Heart left ventricle (tissue), 13 donors: ENCODE results near the gene CNIH2.

Experiments used
- POLR2A ChIP-seq, 2 donors: fragments of 450-650 bp; IDR thresholded peaks; one replicate each; pipeline ENCODE4 v1.6.1; 2017; ENCODE audit warnings: antibody characterized with exemption in 2 of 2, mild to moderate bottlenecking in 2 of 2, moderate library complexity in 2 of 2
- TF ChIP-seq, protein P1 (sequence below), 12 donors: fragments of 200-600 bp; sonication (generic) in 4 of 12; IDR thresholded peaks; one replicate each; pipeline versions ENCODE4 v1.5.0 to v1.8.0; 2018 to 2022; ENCODE audit warnings: antibody characterized with exemption in 12 of 12, mild to moderate bottlenecking in 5 of 12
- donor health status: ischemic (EF 13 %, LVEDD 7.1; RV severe dilation, severe dysfunction).
- donor health status: DM: no; HTN: yes; CAD: no.
- donor health status: DM: no; HTN: no; CAD: no.
- donor health status: ischemic (EF 25% LVEDD 6.9; RV normal size, moderate dysfunction).
- donor health status: ischemic (EF 25% LVEDD 5.7; RV mildly dilated, moderate dysfunction).
- donor health status: ischemic (EF 35%, LVEDD 5.7; RV mildly dilated, moderate dysfunction).
- donor health status: nonischemic (EF 11% LVEDD 7.7; RV severe dilation, severe dysfunction).
- donor health status: DM: yes; HTN: yes; CAD: no.
- donor health status: PGD.
- donor health status: ischemic (EF 29% LVEDD 5.4; RV normal size, mild dysfunction).
- donor health status: nonischemic (EF 23%, LVEDD 6.1; RV moderate dilation, normal function).

GRCh38 chr11:66258473-66258893 is 19.5 kb upstream of the CNIH2 start:
- TF ChIP-seq POLR2A (IDR thresholded peaks at IDR 0.05) = no peak
- TF ChIP-seq, protein P1, sequence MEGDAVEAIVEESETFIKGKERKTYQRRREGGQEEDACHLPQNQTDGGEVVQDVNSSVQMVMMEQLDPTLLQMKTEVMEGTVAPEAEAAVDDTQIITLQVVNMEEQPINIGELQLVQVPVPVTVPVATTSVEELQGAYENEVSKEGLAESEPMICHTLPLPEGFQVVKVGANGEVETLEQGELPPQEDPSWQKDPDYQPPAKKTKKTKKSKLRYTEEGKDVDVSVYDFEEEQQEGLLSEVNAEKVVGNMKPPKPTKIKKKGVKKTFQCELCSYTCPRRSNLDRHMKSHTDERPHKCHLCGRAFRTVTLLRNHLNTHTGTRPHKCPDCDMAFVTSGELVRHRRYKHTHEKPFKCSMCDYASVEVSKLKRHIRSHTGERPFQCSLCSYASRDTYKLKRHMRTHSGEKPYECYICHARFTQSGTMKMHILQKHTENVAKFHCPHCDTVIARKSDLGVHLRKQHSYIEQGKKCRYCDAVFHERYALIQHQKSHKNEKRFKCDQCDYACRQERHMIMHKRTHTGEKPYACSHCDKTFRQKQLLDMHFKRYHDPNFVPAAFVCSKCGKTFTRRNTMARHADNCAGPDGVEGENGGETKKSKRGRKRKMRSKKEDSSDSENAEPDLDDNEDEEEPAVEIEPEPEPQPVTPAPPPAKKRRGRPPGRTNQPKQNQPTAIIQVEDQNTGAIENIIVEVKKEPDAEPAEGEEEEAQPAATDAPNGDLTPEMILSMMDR (IDR thresholded peaks at IDR 0.05) = peak in 6 of 12 donors; percentile 0 to 31 (median 18)
